ENCODE results near the gene PCBP2.

PCBP2 gene

DNA sequence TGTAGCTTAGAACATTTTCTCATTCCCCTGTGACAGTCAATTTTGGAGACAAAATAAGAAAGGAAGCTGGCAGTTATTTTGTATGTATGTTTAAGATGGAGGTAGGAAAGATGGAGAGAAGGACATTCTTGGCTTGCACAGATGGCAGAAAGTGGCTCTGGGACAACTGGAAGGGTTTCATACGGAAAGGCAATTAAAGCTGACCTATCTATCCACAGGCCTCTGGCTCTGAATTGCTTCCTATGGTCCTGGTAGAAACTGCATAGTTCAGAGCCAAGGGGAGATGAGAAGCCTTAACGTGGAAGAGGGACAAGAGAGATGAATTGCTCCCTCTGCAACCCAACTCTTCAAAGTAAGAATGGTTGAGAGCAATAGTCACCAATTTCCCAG is 63.4 kb downstream of the PCBP2 start:
- no peak overlapping the region for H3K4me3 ChIP-seq (replicated peaks in 1 of 2; ENCODE audit: low read depth in 2 of 2, low read length in 2 of 2)
- no peak for DNase-seq (ENCODE audit: low read depth in 2 of 2)
- TF ChIP-seq, protein P1, sequence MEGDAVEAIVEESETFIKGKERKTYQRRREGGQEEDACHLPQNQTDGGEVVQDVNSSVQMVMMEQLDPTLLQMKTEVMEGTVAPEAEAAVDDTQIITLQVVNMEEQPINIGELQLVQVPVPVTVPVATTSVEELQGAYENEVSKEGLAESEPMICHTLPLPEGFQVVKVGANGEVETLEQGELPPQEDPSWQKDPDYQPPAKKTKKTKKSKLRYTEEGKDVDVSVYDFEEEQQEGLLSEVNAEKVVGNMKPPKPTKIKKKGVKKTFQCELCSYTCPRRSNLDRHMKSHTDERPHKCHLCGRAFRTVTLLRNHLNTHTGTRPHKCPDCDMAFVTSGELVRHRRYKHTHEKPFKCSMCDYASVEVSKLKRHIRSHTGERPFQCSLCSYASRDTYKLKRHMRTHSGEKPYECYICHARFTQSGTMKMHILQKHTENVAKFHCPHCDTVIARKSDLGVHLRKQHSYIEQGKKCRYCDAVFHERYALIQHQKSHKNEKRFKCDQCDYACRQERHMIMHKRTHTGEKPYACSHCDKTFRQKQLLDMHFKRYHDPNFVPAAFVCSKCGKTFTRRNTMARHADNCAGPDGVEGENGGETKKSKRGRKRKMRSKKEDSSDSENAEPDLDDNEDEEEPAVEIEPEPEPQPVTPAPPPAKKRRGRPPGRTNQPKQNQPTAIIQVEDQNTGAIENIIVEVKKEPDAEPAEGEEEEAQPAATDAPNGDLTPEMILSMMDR (IDR thresholded peaks at IDR 0.05; ENCODE audit: low read depth, low read length): no peak

DNA sequence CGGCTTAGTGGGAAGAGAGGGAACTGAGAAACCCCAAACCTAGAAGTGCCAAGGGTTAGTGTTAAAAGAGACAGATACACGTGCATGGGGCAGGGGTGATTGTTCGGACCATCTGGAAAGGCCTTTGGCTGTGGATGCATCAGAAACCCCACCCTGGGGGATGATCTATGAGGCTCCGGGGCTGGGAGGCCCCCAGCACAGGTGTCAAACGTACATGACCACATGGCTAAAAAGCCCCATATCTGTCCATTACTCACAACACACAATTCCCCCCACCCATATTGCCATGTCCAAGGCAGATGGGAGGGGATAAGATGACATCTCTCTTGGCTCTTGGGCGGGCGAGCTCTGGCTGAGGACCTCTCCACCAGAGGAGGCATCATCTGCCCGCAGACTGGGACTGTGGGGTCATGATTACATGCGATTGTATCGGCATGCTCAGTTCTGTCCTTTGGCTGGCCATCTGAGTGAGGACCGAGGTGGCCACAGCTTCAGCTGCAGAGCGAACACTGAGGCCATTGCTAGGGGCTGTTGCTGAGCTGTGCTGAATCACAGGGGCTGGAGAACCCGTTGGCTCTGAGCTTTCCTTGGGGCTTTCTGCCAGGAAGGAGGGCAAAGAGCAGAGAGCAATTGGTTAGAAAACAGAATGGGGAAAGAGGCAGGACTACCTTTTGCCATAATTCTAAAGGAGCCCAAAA is 65.0 kb downstream of the PCBP2 start:
- DNase-seq (ENCODE audit: low read depth in 2 of 2): no peak
- TF ChIP-seq, protein P1 (IDR thresholded peaks at IDR 0.05; ENCODE audit: low read depth, low read length): no peak
- H3K4me3 ChIP-seq (replicated peaks in 1 of 2; ENCODE audit: low read depth in 2 of 2, low read length in 2 of 2): no peak overlapping the region

DNA sequence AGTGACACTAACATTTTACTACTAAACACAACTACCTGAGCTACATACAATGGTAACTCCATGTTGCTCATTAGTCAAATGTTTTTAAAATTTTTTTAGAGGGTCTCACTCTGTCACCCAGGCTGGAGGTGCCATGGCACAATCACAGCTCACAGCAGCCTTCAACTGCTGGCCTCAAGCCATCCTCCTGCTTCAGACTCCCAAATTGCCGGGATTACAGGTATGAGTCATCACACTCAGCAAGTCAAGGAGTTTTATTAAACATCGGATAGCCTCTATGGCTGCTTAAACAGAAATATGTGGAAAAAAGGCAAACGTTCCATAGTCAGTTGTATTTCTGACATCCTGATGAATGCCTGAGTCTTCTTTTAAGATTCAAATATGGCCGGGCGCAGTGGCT is 66.5 kb downstream of the PCBP2 start:
- DNase-seq (ENCODE audit: low read depth in 2 of 2): peak; percentile 21 to 30
- no peak overlapping the region for H3K4me3 ChIP-seq (replicated peaks in 1 of 2; ENCODE audit: low read depth in 2 of 2, low read length in 2 of 2)
- TF ChIP-seq, protein P1 (IDR thresholded peaks at IDR 0.05; ENCODE audit: low read depth, low read length): no peak

DNA sequence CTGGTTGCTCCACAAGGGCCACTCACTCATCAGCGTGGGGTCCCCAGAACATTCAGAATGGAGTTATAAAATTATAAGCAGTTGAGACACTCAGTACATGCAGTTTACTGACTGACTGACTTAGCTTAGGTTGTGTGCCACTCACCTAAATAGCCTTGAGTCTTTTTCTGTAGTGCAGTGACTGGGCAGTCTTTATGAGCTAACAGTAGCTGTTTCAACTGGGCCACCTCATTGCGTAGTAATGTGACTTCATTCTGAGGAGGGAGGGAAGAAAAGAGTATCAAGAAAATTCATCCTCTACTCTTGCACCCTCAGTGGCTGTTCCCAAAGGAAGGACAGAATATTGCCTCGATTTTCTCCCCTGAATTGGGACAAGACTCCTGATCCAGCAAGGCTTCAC is 71.2 kb downstream of the PCBP2 start:
- no peak overlapping the region for H3K4me3 ChIP-seq (replicated peaks in 1 of 2; ENCODE audit: low read depth in 2 of 2, low read length in 2 of 2)
- DNase-seq (ENCODE audit: low read depth in 2 of 2): no peak
- TF ChIP-seq, protein P1 (IDR thresholded peaks at IDR 0.05; ENCODE audit: low read depth, low read length): no peak

DNA sequence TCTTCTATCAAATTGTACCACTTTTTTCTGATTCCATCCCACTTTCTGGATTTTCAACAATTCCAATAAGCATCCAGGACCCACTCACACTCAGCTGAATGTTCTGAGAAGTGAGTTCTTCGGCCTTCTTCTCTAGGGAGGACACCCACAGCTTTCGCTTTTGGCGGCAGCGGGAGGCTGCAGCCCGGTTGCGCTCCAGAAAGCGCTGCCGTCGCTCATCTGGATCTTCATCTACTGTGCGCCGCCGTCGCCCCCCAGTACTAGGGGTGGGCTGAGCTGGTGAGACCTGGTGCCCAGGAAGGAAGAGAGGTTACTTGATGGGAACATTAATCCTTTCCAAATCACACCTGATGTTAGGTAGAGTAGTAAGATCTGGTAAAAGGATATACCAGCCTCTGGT is 72.6 kb downstream of the PCBP2 start:
- DNase-seq (ENCODE audit: low read depth in 2 of 2): no peak
- H3K4me3 ChIP-seq (replicated peaks in 1 of 2; ENCODE audit: low read depth in 2 of 2, low read length in 2 of 2): no peak overlapping the region
- TF ChIP-seq, protein P1 (IDR thresholded peaks at IDR 0.05; ENCODE audit: low read depth, low read length): no peak

DNA sequence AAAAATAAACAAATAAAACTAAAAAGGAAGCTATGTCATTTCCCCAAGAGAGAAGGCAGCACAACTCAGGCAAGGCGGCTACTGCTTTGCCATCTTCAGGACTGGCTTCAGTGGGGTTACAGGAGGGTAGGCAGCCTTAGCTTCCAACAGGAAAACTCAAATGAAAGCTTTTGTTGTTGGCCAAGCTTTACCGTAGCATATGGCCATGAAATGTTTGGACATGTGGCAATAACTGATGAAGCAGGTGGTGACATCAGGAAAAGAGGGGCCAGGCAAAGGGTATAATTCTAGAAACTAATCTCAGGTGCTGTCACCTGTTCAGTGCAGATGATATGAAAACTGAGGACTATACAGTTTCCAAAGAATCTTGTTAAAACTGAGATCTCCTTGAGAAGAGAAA is 78.2 kb downstream of the PCBP2 start:
- TF ChIP-seq, protein P1 (IDR thresholded peaks at IDR 0.05; ENCODE audit: low read depth, low read length): no peak
- H3K4me3 ChIP-seq (replicated peaks in 1 of 2; ENCODE audit: low read depth in 2 of 2, low read length in 2 of 2): no peak overlapping the region
- no peak for DNase-seq (ENCODE audit: low read depth in 2 of 2)

All from cardiac fibroblast (primary cell).